H1 (cell line): ENCODE results near the gene SPATA33. TPM values are rescaled to one million over a fixed set of nuclear protein-coding genes. Genes with fewer than 3 reads are reported as not detected.

Source experiments
- CTCF ChIA-PET: fragments of 300-600 bp; sonication (Branson Sonifier 250); formaldehyde crosslinking; loops from one replicate; lab custom pipeline; 2021; ENCODE audit not compliant: partially characterized antibody; lab: Charles Lee
- POLR2A ChIA-PET: fragments of 300-600 bp; sonication (Branson Sonifier 250); formaldehyde crosslinking; loops from one replicate; lab custom pipeline; 2021; ENCODE audit warnings: inconsistent platforms; ENCODE audit not compliant: partially characterized antibody; lab: Charles Lee
- DNase-seq, 2 experiments: peaks; one replicate each; pipeline versions ENCODE4 v3.0.0 to v3.0.0-alpha.2; 2010 to 2022; ENCODE audit warnings: low spot score in 2 of 2, low read depth in 1 of 2, mixed read lengths in 1 of 2
- FAIRE-seq: peaks from 2 replicates; lab custom pipeline; 2011; peaks lifted over from hg19 to GRCh38; lab: Jason Lieb, UNC
- H2AFZ ChIP-seq: 2 replicates; pipeline ENCODE4 v1.8.1; 2012; ENCODE audit warnings: low read length, inconsistent platforms
- H2AK5ac ChIP-seq: 2 replicates; pipeline ENCODE4 v1.6.1; 2013; ENCODE audit warnings: low read depth, low read length
- H2BK120ac ChIP-seq: replicated peaks from 2 replicates; pipeline ENCODE3; 2013; ENCODE audit warnings: low read depth, low read length, inconsistent platforms
- H2BK12ac ChIP-seq: 2 replicates; pipeline ENCODE4 v1.6.1; 2013; ENCODE audit warnings: low read depth, low read length
- H2BK15ac ChIP-seq: 2 replicates; pipeline ENCODE4 v1.6.1; 2013; ENCODE audit warnings: low read length
- H2BK20ac ChIP-seq: 2 replicates; pipeline ENCODE4 v1.6.1; 2013; ENCODE audit warnings: low read length
- H2BK5ac ChIP-seq: 2 replicates; pipeline ENCODE4 v1.6.1; 2013; ENCODE audit warnings: low read depth, low read length
- H3K14ac ChIP-seq: 2 replicates; pipeline ENCODE4 v1.6.1; 2013; ENCODE audit warnings: inconsistent platforms; ENCODE audit not compliant: insufficient read length
- H3K18ac ChIP-seq: 2 replicates; pipeline ENCODE4 v1.6.1; 2013; ENCODE audit warnings: low read length; ENCODE audit errors: extremely low read depth
- H3K23ac ChIP-seq: 2 replicates; pipeline ENCODE4 v1.6.1; 2013; ENCODE audit warnings: inconsistent platforms; ENCODE audit not compliant: insufficient read length
- H3K23me2 ChIP-seq: 2 replicates; pipeline ENCODE4 v1.6.1; 2013; ENCODE audit warnings: low read depth, low read length
- H3K27ac ChIP-seq: 2 replicates; pipeline ENCODE4 v1.6.1; 2011; ENCODE audit warnings: low read depth, low read length, inconsistent platforms
- H3K27me3 ChIP-seq, 4 experiments: replicated peaks in 1 of 4; 1 replicate in 1 of 4; 2 replicates in 3 of 4; pipeline versions ENCODE4 v1.6.1 to v1.8.1; 2011 to 2013; ENCODE audit warnings: low read length in 3 of 4, mild to moderate bottlenecking in 3 of 4, inconsistent platforms in 2 of 4, mixed read lengths in 2 of 4, moderate library complexity in 1 of 4; ENCODE audit not compliant: control insufficient read depth in 3 of 4, insufficient read depth in 3 of 4; ENCODE audit errors: extremely low read depth in 1 of 4
- H3K36me3 ChIP-seq, 4 experiments: 2 replicates each; pipeline versions ENCODE4 v1.6.1 to v1.8.1; 2011 to 2013; ENCODE audit warnings: mild to moderate bottlenecking in 4 of 4, low read length in 3 of 4, moderate library complexity in 2 of 4, control low read depth in 1 of 4, inconsistent platforms in 1 of 4; ENCODE audit not compliant: insufficient read depth in 4 of 4, control insufficient read depth in 2 of 4
- H3K4ac ChIP-seq: replicated peaks from 2 replicates; pipeline ENCODE3; 2013; ENCODE audit warnings: low read length, low read depth, mixed read lengths, inconsistent platforms; ENCODE audit not compliant: insufficient read length
- H3K4me1 ChIP-seq, 4 experiments: replicated peaks in 1 of 4; 1 replicate in 1 of 4; 2 replicates in 3 of 4; pipeline versions ENCODE4 v1.6.1 to v1.8.1; 2011 to 2013; ENCODE audit warnings: low read length in 3 of 4, inconsistent platforms in 2 of 4, mixed read lengths in 1 of 4; ENCODE audit not compliant: insufficient read depth in 4 of 4, control insufficient read depth in 3 of 4
- H3K4me2 ChIP-seq, 2 experiments: 2 replicates each; pipeline versions ENCODE4 v1.6.1 to v1.8.1; 2011 to 2013; ENCODE audit warnings: low read depth in 2 of 2, low read length in 2 of 2, control low read depth in 1 of 2, inconsistent platforms in 1 of 2, mild to moderate bottlenecking in 1 of 2; ENCODE audit not compliant: insufficient read depth in 1 of 2
- H3K4me3 ChIP-seq, 4 experiments: fragments of 200-600, 300-600 bp in 1 of 4; sonication (generic), shearing (Covaris generic), sonication (Bioruptor Twin) in 1 of 4; 2 replicates each; pipeline versions ENCODE4 v1.5.1 to v1.8.1; 2011 to 2016; ENCODE audit warnings: low read length in 4 of 4, low read depth in 3 of 4, control low read depth in 2 of 4, inconsistent platforms in 2 of 4, mild to moderate bottlenecking in 2 of 4, mixed read lengths in 1 of 4, moderate library complexity in 1 of 4; ENCODE audit not compliant: insufficient read depth in 2 of 4; ENCODE audit errors: extremely low read depth in 1 of 4
- H3K56ac ChIP-seq: replicated peaks from 2 replicates; pipeline ENCODE3; 2013; ENCODE audit warnings: low read depth, mild to moderate bottlenecking, mixed read lengths, low read length, inconsistent platforms; ENCODE audit not compliant: insufficient read length
- H3K79me1 ChIP-seq: 2 replicates; pipeline ENCODE4 v1.6.1; 2013; ENCODE audit warnings: low read depth, low read length, control low read depth
- H3K79me2 ChIP-seq, 2 experiments: 2 replicates each; pipeline versions ENCODE4 v1.6.1 to v1.8.1; 2012 to 2013; ENCODE audit warnings: low read length in 2 of 2, mild to moderate bottlenecking in 2 of 2, inconsistent platforms in 1 of 2; ENCODE audit not compliant: insufficient read depth in 2 of 2, control insufficient read depth in 1 of 2
- H3K9ac ChIP-seq, 4 experiments: replicated peaks in 1 of 4; 1 replicate in 1 of 4; 2 replicates in 3 of 4; pipeline versions ENCODE4 v1.6.1 to v1.8.1; 2011 to 2013; ENCODE audit warnings: low read depth in 3 of 4, low read length in 3 of 4, control low read depth in 2 of 4, mild to moderate bottlenecking in 2 of 4, moderate library complexity in 2 of 4, inconsistent platforms in 1 of 4; ENCODE audit errors: extremely low read depth in 1 of 4
- H3K9me3 ChIP-seq, 2 experiments: 2 replicates each; pipeline versions ENCODE4 v1.6.1 to v1.8.1; 2012 to 2013; ENCODE audit warnings: mild to moderate bottlenecking in 2 of 2, moderate library complexity in 2 of 2, control low read depth in 1 of 2, inconsistent platforms in 1 of 2, low read depth in 1 of 2, low read length in 1 of 2, mixed read lengths in 1 of 2; ENCODE audit not compliant: insufficient read depth in 2 of 2
- H4K20me1 ChIP-seq, 2 experiments: replicated peaks in 1 of 2; 2 replicates each; pipeline versions ENCODE3 to v1.8.1; 2011 to 2013; ENCODE audit warnings: inconsistent platforms in 2 of 2, low read length in 2 of 2, mild to moderate bottlenecking in 1 of 2; ENCODE audit not compliant: insufficient read depth in 2 of 2, control insufficient read depth in 1 of 2
- H4K5ac ChIP-seq: 2 replicates; pipeline ENCODE4 v1.6.1; 2013; ENCODE audit warnings: low read length, low read depth, mixed read lengths, inconsistent platforms; ENCODE audit not compliant: insufficient read length
- H4K8ac ChIP-seq: 2 replicates; pipeline ENCODE4 v1.8.0; 2013; ENCODE audit warnings: mild to moderate bottlenecking, moderate library complexity, low read length, inconsistent platforms; ENCODE audit not compliant: insufficient read depth; ENCODE audit errors: extremely low read depth
- H4K91ac ChIP-seq: replicated peaks from 2 replicates; pipeline ENCODE3; 2013; ENCODE audit warnings: low read length, mixed read lengths, inconsistent platforms; ENCODE audit not compliant: insufficient read length
- KDM4A ChIP-seq: IDR thresholded peaks from one replicate; pipeline ENCODE4 v1.7.1; 2012; ENCODE audit warnings: low read depth, mild to moderate bottlenecking, moderate library complexity, low read length, inconsistent platforms; ENCODE audit not compliant: severe bottlenecking
- SP1 ChIP-seq: IDR thresholded peaks from 2 replicates; pipeline ENCODE4 v1.6.1; 2011; ENCODE audit warnings: low read depth, low read length
- SUZ12 ChIP-seq: fragments of 200-600 bp; sonication (generic); IDR thresholded peaks from 2 replicates; pipeline ENCODE4 v1.6.1; 2012; ENCODE audit warnings: mild to moderate bottlenecking, inconsistent platforms, low read length, moderate library complexity, mixed read lengths
- WGBS, 2 experiments: shearing (Covaris generic) in 1 of 2; methylation state at CpG; one replicate each; pipeline versions ENCODE4 v1.1.6 to v1.1.7; 2013 to 2015; ENCODE audit warnings: low lambda C conversion rate in 2 of 2, mixed read lengths in 2 of 2, inconsistent platforms in 1 of 2, low coverage in 1 of 2, missing lambda C conversion rate in 1 of 2; ENCODE audit not compliant: insufficient replicate concordance in 2 of 2, insufficient coverage in 1 of 2, insufficient read length in 1 of 2; ENCODE audit errors: extremely low coverage in 1 of 2, missing lambda C conversion rate in 1 of 2; 5-methylcytosine and 5-hydroxymethylcytosine counted together
- polyA plus RNA-seq, 7 experiments: library from polyadenylated mRNA; depleted of rRNA in 3 of 7; stranded (reverse) in 5 of 7; unstranded in 2 of 7; fragments of >200 nt in 5 of 7; fragments of 200-250 nt in 2 of 7; gene quantifications; 1 replicate in 5 of 7; 2 replicates in 1 of 7; 4 replicates in 1 of 7; pipeline versions ENCODE4 v1.2.1 to v1.2.3, GENCODE V29; 2011 to 2013; ENCODE audit warnings: missing spikeins in 2 of 7, mixed read lengths in 2 of 7
- total RNA-seq: library from RNA; stranded (reverse); fragmentation: NEBNext Ultra II Directional; extraction: Animal tissue kit (Norgen Biotek cat#: 25700); gene quantifications from 2 replicates; pipeline ENCODE4 v1.2.1, GENCODE V29; 2021

SPATA33 gene
- total and polyA plus RNA-seq, 2 of the 8 experiments (the other 6 are each of a cell fraction or from before 2014, with no cell fraction given): 5.4 to 16.9 TPM

DNA sequence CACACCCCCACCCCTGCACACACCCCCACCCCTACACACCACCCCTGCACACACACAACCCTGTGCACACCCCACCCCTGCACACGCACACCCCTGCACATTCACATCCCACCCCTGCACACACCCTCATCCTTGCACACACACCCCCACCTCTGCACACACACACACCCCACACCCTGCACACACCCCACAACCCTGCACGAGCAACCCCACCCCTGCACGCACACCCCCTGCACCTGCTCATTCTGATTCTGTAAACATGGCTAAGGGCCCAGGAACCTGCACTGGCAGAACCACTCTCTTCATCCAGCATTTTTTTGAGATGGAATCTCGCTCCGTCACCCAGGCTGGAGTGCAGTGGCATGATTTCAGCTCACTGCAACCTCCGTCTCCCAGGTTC lies 18.3 kb upstream of the SPATA33 start:
- H4K91ac ChIP-seq: no peak overlapping the region
- H2BK15ac ChIP-seq: no peak overlapping the region
- WGBS, 2 experiments: 89% methylated on average over 6 of the region's 6 CpGs; no CpG with 5 or more reads in 1 of the 2 experiments
- no peaks in the 10 kb centered on the region for H3K36me3 ChIP-seq
- peaks cover 1% of the 10 kb centered on the region; the same call in 1 of the 2 replicates for H3K23me2 ChIP-seq
- no peaks in the 10 kb centered on the region for H3K4me1 ChIP-seq
- H3K27ac ChIP-seq: no peak overlapping the region
- no peak overlapping the region for H2BK20ac ChIP-seq
- no peak overlapping the region for H3K23ac ChIP-seq
- no peak overlapping the region for H3K56ac ChIP-seq
- no peaks in the 10 kb centered on the region for H3K9me3 ChIP-seq
- no peaks in the 10 kb centered on the region; a peak in 1 of 7 replicates for H3K27me3 ChIP-seq
- ChIA-PET POLR2A (interaction anchor here (0.8 to 1.1 kb wide), 2 partner anchors 10 to 14 kb away, joined by 3 read pairs; no protein-coding TSS in a partner anchor), CTCF (interaction anchor here (0.9 to 5.4 kb wide), 7 partner anchors 8 to 32 kb away, joined by 3 to 56 read pairs (median 7); partner anchors contain the start of gene DPEP1)
- H3K18ac ChIP-seq: no peak overlapping the region
- DNase-seq (no peak), FAIRE-seq (no peak)
- no peaks in the 10 kb centered on the region for H3K79me2 ChIP-seq
- no peak overlapping the region for H2BK12ac ChIP-seq
- H4K5ac ChIP-seq: no peak overlapping the region
- H3K4me3 ChIP-seq: no peak overlapping the region
- H4K8ac ChIP-seq: no peak overlapping the region
- no peak overlapping the region for H2BK5ac ChIP-seq
- no peaks in the 10 kb centered on the region for H3K79me1 ChIP-seq
- no peak overlapping the region for H2AK5ac ChIP-seq
- no peak overlapping the region for H2BK120ac ChIP-seq
- no peak overlapping the region for H2AFZ ChIP-seq
- peaks cover 0 to 2% of the 10 kb centered on the region in 2 experiments for H4K20me1 ChIP-seq
- no peak overlapping the region for H3K9ac ChIP-seq
- no peak overlapping the region for H3K4me2 ChIP-seq
- H3K4ac ChIP-seq: no peak overlapping the region
- H3K14ac ChIP-seq: no peak overlapping the region
- TF ChIP-seq SUZ12 (no peak), SP1 (no peak), KDM4A (no peak)
